Ascending aorta (tissue), 2 donors: ENCODE results near the gene NEU3. TPM values are rescaled to one million over a fixed set of nuclear protein-coding genes. Genes with fewer than 3 reads are reported as not detected.

ENCODE experiments used
- DNase-seq, 2 donors: peaks; one replicate each; pipeline ENCODE4 v3.0.0-alpha.2; 2019; ENCODE audit warnings: low spot score in 2 of 2
- H3K27ac ChIP-seq, 2 donors: fragments of 200-600 bp; sonication (generic); one replicate each; pipeline ENCODE4 v1.5.1; 2016 to 2017; ENCODE audit warnings: mild to moderate bottlenecking in 1 of 2
- H3K27me3 ChIP-seq: fragments of 200-600 bp; sonication (generic); one replicate; pipeline ENCODE4 v1.5.1; 2017
- H3K36me3 ChIP-seq, 2 donors: fragments of 200-600 bp; sonication (generic); one replicate each; pipeline ENCODE4 v1.5.1; 2016
- H3K4me1 ChIP-seq, 2 donors: fragments of 200-600 bp; sonication (generic); one replicate each; pipeline ENCODE4 v1.5.1; 2016 to 2017; ENCODE audit warnings: mild to moderate bottlenecking in 1 of 2
- H3K4me3 ChIP-seq, 2 donors: fragments of 200-600 bp; sonication (generic); one replicate each; pipeline ENCODE4 v1.5.1; 2016 to 2017; ENCODE audit warnings: mild to moderate bottlenecking in 1 of 2
- H3K9me3 ChIP-seq, 2 donors: fragments of 200-600 bp; sonication (generic); one replicate each; pipeline ENCODE4 v1.5.1; 2016
- CTCF ChIP-seq, 3 experiments: fragments of 200-600 bp in 2 of 3; fragments of 450-650 bp in 1 of 3; sonication (generic) in 2 of 3; IDR thresholded peaks; one replicate each; pipeline ENCODE4 v1.5.1; 2016 to 2019; ENCODE audit warnings: antibody characterized with exemption in 3 of 3, mild to moderate bottlenecking in 1 of 3, moderate library complexity in 1 of 3
- intact Hi-C: fragments of 100-400 bp; cut with DNase I; formaldehyde crosslinking; loops from one replicate; pipeline ENCODE4 v1.15.1; 2023
- total RNA-seq: library from RNA; depleted of rRNA; stranded (reverse); fragments of >200 nt; gene quantifications from one replicate; pipeline ENCODE4 v1.1.0, GENCODE V29; 2016

The NEU3 gene
- total RNA-seq, 1 donor from 2014 or later, result 2.9 TPM

GRCh38 chr11:75022296-75022695, 33.6 kb downstream of the NEU3 start:
- H3K27ac ChIP-seq, result no peak overlapping the region
- intact Hi-C loops, result no loop called here
- DNase-seq, result no peak

GRCh38 chr11:75022759-75023396, 34.1 kb downstream of the NEU3 start:
- intact Hi-C loops, result loop anchor here (1.0 kb wide), 1 partner anchor 225 kb away; no protein-coding TSS in a partner anchor
- Histone ChIP-seq H3K4me1 (no peaks in the 10 kb centered on the region), H3K4me3 (no peak overlapping the region), H3K27me3 (no peaks in the 10 kb centered on the region), H3K36me3 (no peaks in the 10 kb centered on the region), H3K27ac (no peak overlapping the region), H3K9me3 (no peaks in the 10 kb centered on the region)
- peak; percentile 17 to 76 for DNase-seq
- peak; percentile 79 to 88 (median 84) for TF ChIP-seq CTCF (IDR thresholded peaks at IDR 0.05)

More at GRCh38 chr11:75022296-75022695, 33.6 kb downstream of the NEU3 start:
- Histone ChIP-seq H3K4me3 (no peak overlapping the region), H3K27me3 (no peaks in the 10 kb centered on the region), H3K9me3 (no peaks in the 10 kb centered on the region), H3K4me1 (no peaks in the 10 kb centered on the region), H3K36me3 (no peaks in the 10 kb centered on the region)
- no peak for TF ChIP-seq CTCF (IDR thresholded peaks at IDR 0.05)

GRCh38 chr11:75023446-75024067, 34.8 kb downstream of the NEU3 start:
- no peaks in the 10 kb centered on the region for H3K27me3 ChIP-seq
- DNase-seq, result no peak
- intact Hi-C loops, result loop anchor here (1.0 kb wide), 1 partner anchor 225 kb away; no protein-coding TSS in a partner anchor
- H3K4me1 ChIP-seq, result no peaks in the 10 kb centered on the region
- no peak overlapping the region for H3K4me3 ChIP-seq
- H3K36me3 ChIP-seq, result no peaks in the 10 kb centered on the region
- H3K9me3 ChIP-seq, result no peaks in the 10 kb centered on the region
- no peak for TF ChIP-seq CTCF (IDR thresholded peaks at IDR 0.05)
- no peak overlapping the region for H3K27ac ChIP-seq

GRCh38 chr11:75024068-75024449, 35.3 kb downstream of the NEU3 start:
- intact Hi-C loops, result no loop called here
- no peak overlapping the region for H3K27ac ChIP-seq
- DNase-seq, result no peak
- no peaks in the 10 kb centered on the region for H3K27me3 ChIP-seq
- H3K9me3 ChIP-seq, result no peaks in the 10 kb centered on the region
- H3K4me3 ChIP-seq, result no peak overlapping the region
- no peaks in the 10 kb centered on the region for H3K36me3 ChIP-seq
- TF ChIP-seq CTCF (IDR thresholded peaks at IDR 0.05), result no peak
- no peaks in the 10 kb centered on the region for H3K4me1 ChIP-seq

GRCh38 chr11:75024764-75025211, 36.1 kb downstream of the NEU3 start:
- H3K36me3 ChIP-seq, result no peaks in the 10 kb centered on the region
- intact Hi-C loops, result no loop called here
- no peak for DNase-seq
- H3K4me1 ChIP-seq, result no peaks in the 10 kb centered on the region
- no peaks in the 10 kb centered on the region for H3K9me3 ChIP-seq
- no peak overlapping the region for H3K4me3 ChIP-seq
- H3K27me3 ChIP-seq, result no peaks in the 10 kb centered on the region
- no peak for TF ChIP-seq CTCF (IDR thresholded peaks at IDR 0.05)
- no peak overlapping the region for H3K27ac ChIP-seq
